PFSK-1 (cell line): ENCODE measurements around the gene CD200.

ENCODE experiments used
- FOXP2 ChIP-seq: optimal IDR thresholded peaks from 2 replicates; pipeline ENCODE3; 2011; ENCODE audit warnings: borderline replicate concordance, control low read depth, inconsistent platforms; ENCODE audit not compliant: insufficient read depth; ENCODE audit errors: extremely low read length, extremely low read depth
- POLR2AphosphoS5 ChIP-seq: IDR thresholded peaks from 2 replicates; pipeline ENCODE4 v1.6.1; 2012; ENCODE audit warnings: low read depth, mild to moderate bottlenecking, control low read depth, low read length, moderate library complexity
- REST ChIP-seq, 2 experiments: IDR thresholded peaks; 2 replicates each; pipeline versions ENCODE4 v1.6.1 to v1.8.0; 2011 to 2012; ENCODE audit warnings: low read depth in 2 of 2, low read length in 2 of 2, control low read depth in 1 of 2, inconsistent platforms in 1 of 2, mild to moderate bottlenecking in 1 of 2, moderate library complexity in 1 of 2; ENCODE audit not compliant: insufficient read depth in 1 of 2
- SIN3A ChIP-seq: IDR thresholded peaks from 2 replicates; pipeline ENCODE4 v1.6.1; 2012; ENCODE audit warnings: mild to moderate bottlenecking, low read length, moderate library complexity, borderline replicate concordance; ENCODE audit not compliant: insufficient read depth
- TAF1 ChIP-seq: IDR thresholded peaks from 2 replicates; pipeline ENCODE4 v1.6.1; 2012; ENCODE audit warnings: low read length, control low read depth, borderline replicate concordance; ENCODE audit not compliant: insufficient read depth

- TF ChIP-seq POLR2AphosphoS5, result no peak
- TF ChIP-seq TAF1, result no peak
- no peak for TF ChIP-seq FOXP2
- no peak for TF ChIP-seq REST (IDR thresholded peaks at IDR 0.05; ENCODE audit: insufficient read depth in 1 of 2, low read depth in 2 of 2, low read length in 2 of 2)
- TF ChIP-seq SIN3A, result no peak
Measured at GRCh38 chr3:112397556-112397955, 64.6 kb downstream of the CD200 start.
